SK-N-SH (cell line): ENCODE results near the gene CXCL1.

ENCODE experiments used
- CTCF ChIP-seq: fragments of 200-600 bp; sonication (generic); IDR thresholded peaks from 2 replicates; pipeline ENCODE4 v1.6.1; 2017; ENCODE audit warnings: antibody characterized with exemption, mild to moderate bottlenecking, moderate library complexity
- RAD21 ChIP-seq: IDR thresholded peaks from 2 replicates; pipeline ENCODE4 v1.6.1; 2012; ENCODE audit warnings: mild to moderate bottlenecking, low read length
- SIN3A ChIP-seq: IDR thresholded peaks from 2 replicates; pipeline ENCODE4 v1.6.1; 2012; ENCODE audit warnings: low read depth, mild to moderate bottlenecking, low read length, moderate library complexity, borderline replicate concordance
- USF1 ChIP-seq: IDR thresholded peaks from 2 replicates; pipeline ENCODE4 v1.4.0; 2012; ENCODE audit warnings: low read depth, borderline replicate concordance

- TF ChIP-seq RAD21 (no peak), CTCF (no peak), USF1 (no peak), SIN3A (no peak)
Observed at GRCh38 chr4:73853718-73854473, 15.3 kb upstream of the CXCL1 start.
